ENCODE data around the gene SVIL. TPM values are rescaled to one million over a fixed set of nuclear protein-coding genes. Genes with fewer than 3 reads are reported as not detected.

Gene SVIL
- 100 to 1,000 TPM; 319 to 374 TPM for total RNA-seq
- 100 to 1,000 TPM in 1 of 2 donors, 10 to 100 TPM in 1; 68.4 to 104 TPM for polyA plus RNA-seq
- long read RNA-seq, donor 1, transcript SVIL-207 (2 exons, 196 nt): major isoform, 7 of 364 reads
- long read RNA-seq, donor 1, partial matches to known transcripts: 162 of 364 reads
- long read RNA-seq, donor 1, other reads (novel, unspliced or antisense): 194 of 364 reads
- long read RNA-seq, donor 2, partial matches to known transcripts: 93 of 212 reads
- long read RNA-seq, donor 2, other reads (novel, unspliced or antisense): 118 of 212 reads

GRCh38 chr10:29634764-29635625 lies at the start of gene SVIL:
TSS of gene SVIL (minus strand) at chr10:29634971. CDS start at chr10:29555058, 79,913 bp downstream.
- Histone ChIP-seq H3K4me1 (ENCODE audit: control insufficient read depth in 1 of 2, insufficient read depth in 2 of 2, low read length in 2 of 2) (peaks cover 4 to 9% of the 10 kb centered on the region in 2 donors), H3K4me3 (ENCODE audit: low read length in 2 of 2) (peak within 1 kb of the TSS; percentile 76 to 95), H3K27ac (ENCODE audit: low read depth in 1 of 2, low read length in 2 of 2) (peak within 1 kb of the TSS; percentile 87 to 95), H3K36me3 (ENCODE audit: control insufficient read depth in 1 of 2, insufficient read depth in 2 of 2, low read length in 1 of 2) (no peaks in the 10 kb centered on the region), H3K9me3 (ENCODE audit: control insufficient read depth, low read length) (no peaks in the 10 kb centered on the region), H3K27me3 (ENCODE audit: control insufficient read depth in 1 of 2, insufficient read depth in 2 of 2, low read length in 1 of 2) (no peaks in the 10 kb centered on the region)
- ATAC-seq (ENCODE audit: low FRiP score): peak; percentile 92
- DNase-seq: peak; percentile 79 to 85
- WGBS, 2 donors: 6 to 10% methylated on average over 10 of the region's 10 CpGs
- intact Hi-C loops (cut with DNase I): loop anchor here in 1 of 2 donors (5.0 kb wide), 2 partner anchors 38 to 102 kb away; no protein-coding TSS in a partner anchor

- DNase-seq (no peak), ATAC-seq (ENCODE audit: low FRiP score) (peak; percentile 71)
- Histone ChIP-seq H3K4me1 (ENCODE audit: control insufficient read depth in 1 of 2, insufficient read depth in 2 of 2, low read length in 2 of 2) (peaks cover 3% of the 10 kb centered on the region in 2 donors), H3K36me3 (ENCODE audit: control insufficient read depth in 1 of 2, insufficient read depth in 2 of 2, low read length in 1 of 2) (peaks cover 4% of the 10 kb centered on the region in 2 donors), H3K27ac (ENCODE audit: low read depth in 1 of 2, low read length in 2 of 2) (peak overlapping the region in 1 of 2 donors; percentile 52), H3K27me3 (ENCODE audit: control insufficient read depth in 1 of 2, insufficient read depth in 2 of 2, low read length in 1 of 2) (no peaks in the 10 kb centered on the region), H3K9me3 (ENCODE audit: control insufficient read depth, low read length) (no peaks in the 10 kb centered on the region), H3K4me3 (ENCODE audit: low read length in 2 of 2) (no peak overlapping the region)
- intact Hi-C loops (cut with DNase I): no loop called here
- 83 to 84% methylated on average over 9 of the region's 9 CpGs for WGBS, 2 donors
Measured at GRCh38 chr10:29681676-29682448, 47.1 kb upstream of the SVIL start.

- ATAC-seq (ENCODE audit: low FRiP score): no peak
- no peak overlapping the region for H3K27ac ChIP-seq (ENCODE audit: low read depth in 1 of 2, low read length in 2 of 2)
- intact Hi-C loops (cut with DNase I): no loop called here
- WGBS, 2 donors: 55% methylated on average over 6 of the region's 6 CpGs
- no peaks in the 10 kb centered on the region for H3K27me3 ChIP-seq (ENCODE audit: control insufficient read depth in 1 of 2, insufficient read depth in 2 of 2, low read length in 1 of 2)
- peaks cover 3 to 5% of the 10 kb centered on the region in 2 donors for H3K4me1 ChIP-seq (ENCODE audit: control insufficient read depth in 1 of 2, insufficient read depth in 2 of 2, low read length in 2 of 2)
- no peaks in the 10 kb centered on the region for H3K9me3 ChIP-seq (ENCODE audit: control insufficient read depth, low read length)
- DNase-seq: no peak
- peaks cover 4 to 5% of the 10 kb centered on the region in 2 donors for H3K36me3 ChIP-seq (ENCODE audit: control insufficient read depth in 1 of 2, insufficient read depth in 2 of 2, low read length in 1 of 2)
- no peak overlapping the region for H3K4me3 ChIP-seq (ENCODE audit: low read length in 2 of 2)
Measured at GRCh38 chr10:29680091-29680490, 45.3 kb upstream of the SVIL start.

- H3K36me3 ChIP-seq (ENCODE audit: control insufficient read depth in 1 of 2, insufficient read depth in 2 of 2, low read length in 1 of 2): peaks cover 4 to 7% of the 10 kb centered on the region in 2 donors
Measured at GRCh38 chr10:29676732-29677131, 42.0 kb upstream of the SVIL start.

GRCh38 chr10:29675984-29676383 lies 41.2 kb upstream of the SVIL start:
- 97 to 99% methylated on average over 1 of the region's 1 CpG for WGBS, 2 donors
- no peak overlapping the region for H3K4me3 ChIP-seq (ENCODE audit: low read length in 2 of 2)
- intact Hi-C loops (cut with DNase I): no loop called here
- no peaks in the 10 kb centered on the region for H3K27me3 ChIP-seq (ENCODE audit: control insufficient read depth in 1 of 2, insufficient read depth in 2 of 2, low read length in 1 of 2)
- no peak overlapping the region for H3K27ac ChIP-seq (ENCODE audit: low read depth in 1 of 2, low read length in 2 of 2)
- no peak for DNase-seq
- no peak for ATAC-seq (ENCODE audit: low FRiP score)
- peaks cover 2% of the 10 kb centered on the region for H3K9me3 ChIP-seq (ENCODE audit: control insufficient read depth, low read length)
- H3K36me3 ChIP-seq (ENCODE audit: control insufficient read depth in 1 of 2, insufficient read depth in 2 of 2, low read length in 1 of 2): peaks cover 4 to 7% of the 10 kb centered on the region in 2 donors
- H3K4me1 ChIP-seq (ENCODE audit: control insufficient read depth in 1 of 2, insufficient read depth in 2 of 2, low read length in 2 of 2): peaks cover under 1 to 5% of the 10 kb centered on the region in 2 donors

More at GRCh38 chr10:29676732-29677131, 42.0 kb upstream of the SVIL start:
- Histone ChIP-seq H3K27ac (ENCODE audit: low read depth in 1 of 2, low read length in 2 of 2) (peak overlapping the region in 1 of 2 donors; percentile 17), H3K9me3 (ENCODE audit: control insufficient read depth, low read length) (peaks cover 2% of the 10 kb centered on the region), H3K4me3 (ENCODE audit: low read length in 2 of 2) (no peak overlapping the region), H3K4me1 (ENCODE audit: control insufficient read depth in 1 of 2, insufficient read depth in 2 of 2, low read length in 2 of 2) (peaks cover 0 to 5% of the 10 kb centered on the region in 2 donors), H3K27me3 (ENCODE audit: control insufficient read depth in 1 of 2, insufficient read depth in 2 of 2, low read length in 1 of 2) (no peaks in the 10 kb centered on the region)
- ATAC-seq (ENCODE audit: low FRiP score) (no peak), DNase-seq (no peak)
- WGBS, 2 donors: 64 to 69% methylated on average over 4 of the region's 4 CpGs
- intact Hi-C loops (cut with DNase I): no loop called here

GRCh38 chr10:29671968-29672367 lies 37.2 kb upstream of the SVIL start:
- Histone ChIP-seq H3K4me3 (ENCODE audit: low read length in 2 of 2) (no peak overlapping the region), H3K9me3 (ENCODE audit: control insufficient read depth, low read length) (peaks cover 2% of the 10 kb centered on the region), H3K36me3 (ENCODE audit: control insufficient read depth in 1 of 2, insufficient read depth in 2 of 2, low read length in 1 of 2) (peaks cover 3 to 4% of the 10 kb centered on the region in 2 donors), H3K27me3 (ENCODE audit: control insufficient read depth in 1 of 2, insufficient read depth in 2 of 2, low read length in 1 of 2) (no peaks in the 10 kb centered on the region), H3K27ac (ENCODE audit: low read depth in 1 of 2, low read length in 2 of 2) (no peak overlapping the region), H3K4me1 (ENCODE audit: control insufficient read depth in 1 of 2, insufficient read depth in 2 of 2, low read length in 2 of 2) (peaks cover 2 to 6% of the 10 kb centered on the region in 2 donors)
- intact Hi-C loops (cut with DNase I): no loop called here
- WGBS, 2 donors: 97 to 98% methylated on average over 2 of the region's 2 CpGs
- no peak for ATAC-seq (ENCODE audit: low FRiP score)
- DNase-seq: no peak

GRCh38 chr10:29671228-29671780 lies 36.5 kb upstream of the SVIL start:
- ATAC-seq (ENCODE audit: low FRiP score) (no peak), DNase-seq (no peak)
- intact Hi-C loops (cut with DNase I): no loop called here
- H3K4me3 ChIP-seq (ENCODE audit: low read length in 2 of 2): no peak overlapping the region
- no peak overlapping the region for H3K27ac ChIP-seq (ENCODE audit: low read depth in 1 of 2, low read length in 2 of 2)
- peaks cover 3 to 4% of the 10 kb centered on the region in 2 donors for H3K36me3 ChIP-seq (ENCODE audit: control insufficient read depth in 1 of 2, insufficient read depth in 2 of 2, low read length in 1 of 2)
- no peaks in the 10 kb centered on the region for H3K27me3 ChIP-seq (ENCODE audit: control insufficient read depth in 1 of 2, insufficient read depth in 2 of 2, low read length in 1 of 2)
- H3K4me1 ChIP-seq (ENCODE audit: control insufficient read depth in 1 of 2, insufficient read depth in 2 of 2, low read length in 2 of 2): peaks cover 0 to 6% of the 10 kb centered on the region in 2 donors
- peaks cover 2% of the 10 kb centered on the region for H3K9me3 ChIP-seq (ENCODE audit: control insufficient read depth, low read length)
- WGBS, 2 donors: 80 to 81% methylated on average over 7 of the region's 7 CpGs

GRCh38 chr10:29670761-29671160 lies 36.0 kb upstream of the SVIL start:
- Histone ChIP-seq H3K9me3 (ENCODE audit: control insufficient read depth, low read length) (peaks cover 2% of the 10 kb centered on the region), H3K36me3 (ENCODE audit: control insufficient read depth in 1 of 2, insufficient read depth in 2 of 2, low read length in 1 of 2) (peaks cover 3 to 4% of the 10 kb centered on the region in 2 donors), H3K4me1 (ENCODE audit: control insufficient read depth in 1 of 2, insufficient read depth in 2 of 2, low read length in 2 of 2) (peaks cover 0 to 8% of the 10 kb centered on the region in 2 donors), H3K27me3 (ENCODE audit: control insufficient read depth in 1 of 2, insufficient read depth in 2 of 2, low read length in 1 of 2) (no peaks in the 10 kb centered on the region), H3K4me3 (ENCODE audit: low read length in 2 of 2) (no peak overlapping the region), H3K27ac (ENCODE audit: low read depth in 1 of 2, low read length in 2 of 2) (no peak overlapping the region)
- intact Hi-C loops (cut with DNase I): no loop called here
- ATAC-seq (ENCODE audit: low FRiP score) (no peak), DNase-seq (no peak)
- 41 to 55% methylated on average over 4 of the region's 4 CpGs for WGBS, 2 donors
